Thoracic aorta (tissue), 2 donors: Measurements from ENCODE around the gene IPP. TPM values are rescaled to one million over a fixed set of nuclear protein-coding genes. Genes with fewer than 3 reads are reported as not detected.
A peak's percentile ranks its signal among the peaks of the same experiment; 100 is the strongest.
"Not testable (repeated sequence)": the region's sequence is repeated elsewhere in the genome, so short reads cannot be mapped to it uniquely, and the experiment has no call there.

ENCODE experiments used
- ATAC-seq: fragments of 150-250 bp; one replicate; pipeline ENCODE4 v1.8.0; 2017; ENCODE audit warnings: low read depth; ENCODE audit not compliant: insufficient number of reproducible peaks, low FRiP score
- DNase-seq: peaks from one replicate; pipeline ENCODE4 v3.0.0-alpha.2; 2020; ENCODE audit warnings: low spot score
- H3K27ac ChIP-seq, 2 donors: fragments of 200-600 bp; sonication (generic); 1 replicate in 1 of 2; 2 replicates in 1 of 2; pipeline ENCODE4 v1.5.1; 2016; ENCODE audit warnings: mild to moderate bottlenecking in 2 of 2, moderate library complexity in 2 of 2
- H3K27me3 ChIP-seq: fragments of 200-600 bp; sonication (generic); replicated peaks from 2 replicates; pipeline ENCODE4 v1.6.0; 2016; ENCODE audit warnings: mild to moderate bottlenecking; ENCODE audit not compliant: insufficient read depth
- H3K36me3 ChIP-seq: fragments of 200-600 bp; sonication (generic); one replicate; pipeline ENCODE4 v1.5.1; 2016
- H3K4me1 ChIP-seq, 2 donors: fragments of 200-600 bp; sonication (generic); 1 replicate in 1 of 2; 2 replicates in 1 of 2; pipeline versions ENCODE4 v1.5.1 to v1.6.0; 2016; ENCODE audit warnings: low read depth in 2 of 2, mild to moderate bottlenecking in 1 of 2; ENCODE audit not compliant: control insufficient read depth in 1 of 2
- H3K4me3 ChIP-seq: fragments of 200-600 bp; sonication (generic); 2 replicates; pipeline ENCODE4 v1.5.1; 2016; ENCODE audit warnings: mild to moderate bottlenecking
- H3K9me3 ChIP-seq: fragments of 200-600 bp; sonication (generic); 2 replicates; pipeline ENCODE4 v1.5.1; 2016
- CTCF ChIP-seq: fragments of 200-600 bp; sonication (generic); IDR thresholded peaks from one replicate; pipeline ENCODE4 v1.5.1; 2019; ENCODE audit warnings: antibody characterized with exemption
- total RNA-seq, 2 donors: library from RNA; depleted of rRNA; stranded (reverse); fragments of >200 nt; gene quantifications; one replicate each; pipeline versions ENCODE4 v1.1.0 to v1.2.3, GENCODE V29; 2016

IPP gene
- total RNA-seq, 2 donors from 2014 or later = 6.9 to 10.2 TPM

- Histone ChIP-seq H3K27ac (peak overlapping the region; percentile 26 to 31), H3K27me3 (no peaks in the 10 kb centered on the region), H3K9me3 (no peaks in the 10 kb centered on the region), H3K36me3 (no peaks in the 10 kb centered on the region), H3K4me3 (peak overlapping the region; percentile 7), H3K4me1 (peaks cover 44 to 87% of the 10 kb centered on the region in 2 donors)
- TF ChIP-seq CTCF = no peak
- ATAC-seq = no peak
- no peak for DNase-seq
Observed at GRCh38 chr1:45679123-45679522, 71.3 kb downstream of the IPP start.

GRCh38 chr1:45678489-45678888 is 72.0 kb downstream of the IPP start:
- Histone ChIP-seq H3K27me3 (no peaks in the 10 kb centered on the region), H3K9me3 (no peaks in the 10 kb centered on the region), H3K4me3 (no peak overlapping the region), H3K27ac (peak overlapping the region; percentile 21 to 26), H3K4me1 (peaks cover 40 to 85% of the 10 kb centered on the region in 2 donors), H3K36me3 (no peaks in the 10 kb centered on the region)
- no peak for TF ChIP-seq CTCF
- DNase-seq (no peak), ATAC-seq (no peak)

GRCh38 chr1:45677751-45678245 is 72.7 kb downstream of the IPP start:
- Histone ChIP-seq H3K4me3 (no peak overlapping the region), H3K27ac (peak overlapping the region in 1 of 2 donors; percentile 26), H3K27me3 (no peaks in the 10 kb centered on the region), H3K36me3 (no peaks in the 10 kb centered on the region), H3K9me3 (no peaks in the 10 kb centered on the region), H3K4me1 (peaks cover 40 to 86% of the 10 kb centered on the region in 2 donors)
- ATAC-seq = no peak
- DNase-seq = no peak
- no peak for TF ChIP-seq CTCF

DNA sequence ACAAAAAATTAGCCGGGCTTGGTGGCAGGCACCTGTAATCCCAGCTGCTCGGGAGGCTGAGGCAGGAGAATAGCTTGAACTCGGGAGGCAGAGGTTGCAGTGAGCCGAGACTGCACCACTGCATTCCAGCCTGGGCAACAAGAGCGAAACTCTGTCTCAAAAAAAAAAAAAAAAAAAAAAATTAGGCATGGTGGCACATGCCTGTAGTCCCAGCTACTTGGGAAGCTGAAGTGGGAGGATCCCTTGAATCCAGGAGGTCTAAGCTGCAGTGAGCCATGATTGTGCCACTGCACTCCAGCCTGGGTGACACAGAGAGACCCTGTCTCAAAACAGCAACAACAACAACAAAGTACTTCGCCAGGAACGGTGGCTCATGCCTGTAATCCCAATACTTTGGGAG is 73.9 kb downstream of the IPP start:
- not testable (repeated sequence) for H3K27me3 ChIP-seq, DNase-seq, H3K36me3 ChIP-seq, H3K4me3 ChIP-seq, H3K9me3 ChIP-seq, ATAC-seq
- H3K4me1 ChIP-seq = peaks cover 32 to 83% of the 10 kb centered on the region in 2 donors
- H3K27ac ChIP-seq = peak overlapping the region in 1 of 2 donors; percentile 9

- ATAC-seq = no peak
- H3K4me1 ChIP-seq = peaks cover 26 to 77% of the 10 kb centered on the region in 2 donors
Observed at GRCh38 chr1:45674478-45674877, 76.0 kb downstream of the IPP start.

More at GRCh38 chr1:45674478-45674877, 76.0 kb downstream of the IPP start:
- no peak for TF ChIP-seq CTCF
- H3K4me3 ChIP-seq = no peak overlapping the region
- DNase-seq = no peak
- H3K36me3 ChIP-seq = no peaks in the 10 kb centered on the region
- H3K9me3 ChIP-seq = no peaks in the 10 kb centered on the region
- H3K27ac ChIP-seq = no peak overlapping the region
- H3K27me3 ChIP-seq = no peaks in the 10 kb centered on the region
